HepG2 (cell line): Measurements from ENCODE around the gene OSBPL9. TPM values are rescaled to one million over a fixed set of nuclear protein-coding genes. Genes with fewer than 3 reads are reported as not detected.
A peak's percentile ranks its signal among the peaks of the same experiment; 100 is the strongest.

Source experiments
- ARHGAP35 ChIP-seq: sonication (generic); formaldehyde crosslinking; IDR thresholded peaks from 2 replicates; pipeline ENCODE4 v1.9.0; 2022; ENCODE audit warnings: mild to moderate bottlenecking, inconsistent platforms, moderate library complexity, missing genetic modification reagents, borderline replicate concordance
- BCL6 ChIP-seq: IDR thresholded peaks from 2 replicates; pipeline ENCODE4 v1.6.1; 2016; ENCODE audit warnings: missing genetic modification reagents, missing compliant biosample characterization
- CBFB ChIP-seq: sonication (generic); formaldehyde crosslinking; IDR thresholded peaks from 2 replicates; pipeline ENCODE4 v1.4.0; 2020; ENCODE audit warnings: missing genetic modification reagents
- CHCHD3 ChIP-seq: sonication (generic); formaldehyde crosslinking; IDR thresholded peaks from 2 replicates; pipeline ENCODE4 v1.8.0; 2022; ENCODE audit warnings: mild to moderate bottlenecking, missing genetic modification reagents, moderate library complexity
- DNMT1 ChIP-seq: sonication (generic); formaldehyde crosslinking; IDR thresholded peaks from 2 replicates; pipeline ENCODE4 v1.5.1; 2020; ENCODE audit warnings: mild to moderate bottlenecking, missing genetic modification reagents
- FLYWCH1 ChIP-seq: sonication (generic); formaldehyde crosslinking; IDR thresholded peaks from 2 replicates; pipeline ENCODE4 v1.8.1; 2023; ENCODE audit warnings: mild to moderate bottlenecking, missing genetic modification reagents
- HOXA5 ChIP-seq: sonication (generic); formaldehyde crosslinking; IDR thresholded peaks from 2 replicates; pipeline ENCODE4 v1.4.0; 2020; ENCODE audit warnings: missing genetic modification reagents
- MIER2 ChIP-seq: IDR thresholded peaks from 2 replicates; pipeline ENCODE4 v1.6.1; 2016; ENCODE audit warnings: missing biosample characterization, missing genetic modification reagents
- MXD1 ChIP-seq: sonication (generic); formaldehyde crosslinking; IDR thresholded peaks from 2 replicates; pipeline ENCODE4 v1.4.0; 2020; ENCODE audit warnings: mild to moderate bottlenecking, missing genetic modification reagents
- NR2F6 ChIP-seq, 2 experiments: IDR thresholded peaks; 2 replicates each; pipeline ENCODE4 v1.6.1; 2016; ENCODE audit warnings: antibody characterized with exemption in 1 of 2, mild to moderate bottlenecking in 1 of 2
- NRL ChIP-seq: sonication (generic); formaldehyde crosslinking; IDR thresholded peaks from 2 replicates; pipeline ENCODE4 v1.5.0; 2020; ENCODE audit warnings: missing genetic modification reagents, mild to moderate bottlenecking, moderate library complexity, borderline replicate concordance
- PRDM15 ChIP-seq: sonication (generic); formaldehyde crosslinking; IDR thresholded peaks from 2 replicates; pipeline ENCODE4 v1.4.0; 2020; ENCODE audit warnings: missing genetic modification reagents
- SIX1 ChIP-seq: sonication (generic); formaldehyde crosslinking; IDR thresholded peaks from 2 replicates; pipeline ENCODE4 v1.4.0; 2020; ENCODE audit warnings: missing genetic modification reagents, borderline replicate concordance
- ZBTB43 ChIP-seq: sonication (generic); formaldehyde crosslinking; conservative IDR thresholded peaks from 2 replicates; pipeline ENCODE4 v1.4.0; 2020; ENCODE audit warnings: missing genetic modification reagents
- ZNF205 ChIP-seq: IDR thresholded peaks from 2 replicates; pipeline ENCODE4 v1.6.1; 2018; ENCODE audit warnings: missing biosample characterization, missing genetic modification reagents
- ZNF232 ChIP-seq: sonication (generic); formaldehyde crosslinking; IDR thresholded peaks from 2 replicates; pipeline ENCODE4 v1.4.0; 2020; ENCODE audit warnings: missing genetic modification reagents, borderline replicate concordance
- ZNF3 ChIP-seq: IDR thresholded peaks from 2 replicates; pipeline ENCODE4 v1.7.0; 2017; ENCODE audit warnings: inconsistent platforms
- ZNF34 ChIP-seq: sonication (generic); formaldehyde crosslinking; IDR thresholded peaks from 2 replicates; pipeline ENCODE4 v1.4.0; 2020; ENCODE audit warnings: mild to moderate bottlenecking, missing genetic modification reagents, borderline replicate concordance
- ZNF547 ChIP-seq: sonication (generic); formaldehyde crosslinking; IDR thresholded peaks from 2 replicates; pipeline ENCODE4 v1.5.1; 2020; ENCODE audit warnings: mild to moderate bottlenecking, missing genetic modification reagents
- ZNF691 ChIP-seq: sonication (generic); formaldehyde crosslinking; IDR thresholded peaks from 2 replicates; pipeline ENCODE4 v1.4.0; 2020; ENCODE audit warnings: missing genetic modification reagents, low read depth, mild to moderate bottlenecking, borderline replicate concordance
- ZNF7 ChIP-seq: IDR thresholded peaks from 2 replicates; pipeline ENCODE4 v1.6.1; 2016; ENCODE audit warnings: missing biosample characterization, missing genetic modification reagents
- ZNF704 ChIP-seq: sonication (generic); formaldehyde crosslinking; IDR thresholded peaks from 2 replicates; pipeline ENCODE4 v1.8.1; 2023; ENCODE audit warnings: mild to moderate bottlenecking, inconsistent platforms, moderate library complexity, missing genetic modification reagents, borderline replicate concordance
- ZNF841 ChIP-seq: sonication (generic); formaldehyde crosslinking; IDR thresholded peaks from 2 replicates; pipeline ENCODE4 v1.8.1; 2023; ENCODE audit warnings: missing genetic modification reagents, borderline replicate concordance
- polyA plus RNA-seq, 8 experiments: library from polyadenylated mRNA; depleted of rRNA in 3 of 8; stranded (reverse) in 7 of 8; unstranded in 1 of 8; fragments of >200 nt; fragmentation: Illumina TruSeq in 4 of 8; extraction: Trizol in 4 of 8; gene quantifications; 2 replicates each; pipeline versions ENCODE4 v1.2.1 to v1.2.3, GENCODE V29; 2011 to 2016; ENCODE audit warnings: low read depth in 4 of 8, missing spikeins in 1 of 8, mixed read lengths in 1 of 8; ENCODE audit not compliant: insufficient read depth in 1 of 8
- total RNA-seq, 5 experiments: library from RNA; depleted of rRNA; stranded (reverse); fragments of >200 nt; fragmentation: Illumina TruSeq; extraction: Trizol; gene quantifications; 2 replicates each; pipeline ENCODE4 v1.2.3, GENCODE V29; 2016; ENCODE audit warnings: low read depth in 1 of 5

The OSBPL9 gene
- total and polyA plus RNA-seq, 2 of the 13 experiments (the other 11 are each of a cell fraction or from before 2014, with no cell fraction given): 83.6 to 142 TPM

- peak; percentile 17 for TF ChIP-seq NR2F6 (IDR thresholded peaks at IDR 0.05)
- peak; percentile 64 for TF ChIP-seq NR2F6 (CRISPR knock-in tag; IDR thresholded peaks at IDR 0.05)
- no peak for TF ChIP-seq CHCHD3 (CRISPR knock-in tag)
- TF ChIP-seq ZNF547 (CRISPR knock-in tag): no peak
- TF ChIP-seq MIER2 (CRISPR knock-in tag): no peak; the same call in 1 of the 2 replicates
- no peak for TF ChIP-seq ZNF7 (CRISPR knock-in tag)
- no peak for TF ChIP-seq ZNF205 (CRISPR knock-in tag)
- TF ChIP-seq SIX1: peak; percentile 74; the same call in 1 of the 2 replicates
- no peak for TF ChIP-seq NRL (CRISPR knock-in tag)
- TF ChIP-seq MXD1 (CRISPR knock-in tag): no peak
- peak; percentile 56; the same call in 1 of the 2 replicates for TF ChIP-seq ZNF3 (CRISPR knock-in tag)
- no peak; the same call in 1 of the 2 replicates for TF ChIP-seq HOXA5 (CRISPR knock-in tag)
- TF ChIP-seq ZBTB43 (CRISPR knock-in tag): 0 out of 2 replicates have a peak, but pooled peaks have one; percentile 20
- TF ChIP-seq ZNF34 (CRISPR knock-in tag): no peak; the same call in 1 of the 2 replicates
- 0 out of 2 replicates have a peak, but pooled peaks have one; percentile 54 for TF ChIP-seq ZNF232 (CRISPR knock-in tag)
- TF ChIP-seq ARHGAP35 (CRISPR knock-in tag): no peak
- no peak for TF ChIP-seq DNMT1
- no peak; the same call in 1 of the 2 replicates for TF ChIP-seq ZNF841 (CRISPR knock-in tag)
- TF ChIP-seq CBFB: 0 out of 2 replicates have a peak, but pooled peaks have one; percentile 19
- TF ChIP-seq BCL6 (CRISPR knock-in tag): peak; percentile 91
- TF ChIP-seq FLYWCH1 (CRISPR knock-in tag): no peak
- TF ChIP-seq ZNF704 (CRISPR knock-in tag): no peak
- no peak for TF ChIP-seq PRDM15 (CRISPR knock-in tag)
- TF ChIP-seq ZNF691 (CRISPR knock-in tag): no peak
These were observed 73.5 kb downstream of the OSBPL9 start (continued) for GRCh38 chr1:51690285-51690961.
